Keratinocyte (primary cell): ENCODE results near the gene SEL1L. TPM values are rescaled to one million over a fixed set of nuclear protein-coding genes. Genes with fewer than 3 reads are reported as not detected.
"Not testable (repeated sequence)": the region's sequence is repeated elsewhere in the genome, so short reads cannot be mapped to it uniquely, and the experiment has no call there.

ENCODE experiments used
- DNase-seq: peaks from one replicate; pipeline ENCODE4 v3.0.0-alpha.2; 2011; ENCODE audit warnings: low read depth, missing footprints, low spot score
- FAIRE-seq: peaks from 2 replicates; lab custom pipeline; 2011; peaks lifted over from hg19 to GRCh38; lab: Jason Lieb, UNC
- H2AFZ ChIP-seq: 2 replicates; pipeline ENCODE4 v1.6.0; 2012; ENCODE audit warnings: low read length, control low read depth, inconsistent platforms; ENCODE audit not compliant: control insufficient read depth
- H3K27ac ChIP-seq: 2 replicates; pipeline ENCODE4 v1.5.1; 2011; ENCODE audit warnings: low read length; ENCODE audit not compliant: control insufficient read depth, insufficient read depth
- H3K27me3 ChIP-seq: 3 replicates; pipeline ENCODE4 v1.6.0; 2011; ENCODE audit warnings: low read length; ENCODE audit not compliant: control insufficient read depth, insufficient read depth; ENCODE audit errors: extremely low read depth
- H3K36me3 ChIP-seq, 2 experiments: 2 replicates in 1 of 2; 3 replicates in 1 of 2; pipeline ENCODE4 v1.5.1; 2011; ENCODE audit warnings: low read length in 2 of 2, mild to moderate bottlenecking in 1 of 2; ENCODE audit not compliant: control insufficient read depth in 2 of 2, insufficient read depth in 2 of 2; ENCODE audit errors: extremely low read depth in 1 of 2
- H3K4me1 ChIP-seq: 3 replicates; pipeline ENCODE4 v1.5.1; 2011; ENCODE audit warnings: low read length; ENCODE audit not compliant: control insufficient read depth, insufficient read depth; ENCODE audit errors: extremely low read depth
- H3K4me2 ChIP-seq: 3 replicates; pipeline ENCODE4 v1.6.0; 2011; ENCODE audit warnings: low read depth, low read length; ENCODE audit not compliant: control insufficient read depth, insufficient read depth; ENCODE audit errors: extremely low read depth
- H3K4me3 ChIP-seq, 3 experiments: fragments of 200-600 bp in 1 of 3; sonication (generic) in 1 of 3; 2 replicates in 2 of 3; 3 replicates in 1 of 3; pipeline ENCODE4 v1.5.1; 2011 to 2016; ENCODE audit warnings: low read length in 3 of 3, mild to moderate bottlenecking in 3 of 3, control low read depth in 2 of 3, inconsistent platforms in 1 of 3, low read depth in 1 of 3, mixed read lengths in 1 of 3, mixed run types in 1 of 3, moderate library complexity in 1 of 3; ENCODE audit not compliant: control insufficient read depth in 2 of 3, insufficient read depth in 2 of 3; ENCODE audit errors: extremely low read depth in 1 of 3
- H3K79me2 ChIP-seq: 2 replicates; pipeline ENCODE4 v1.6.0; 2012; ENCODE audit warnings: low read length; ENCODE audit not compliant: control insufficient read depth, insufficient read depth
- H3K9ac ChIP-seq: 3 replicates; pipeline ENCODE4 v1.6.0; 2011; ENCODE audit warnings: low read length; ENCODE audit not compliant: control insufficient read depth, insufficient read depth; ENCODE audit errors: extremely low read depth
- H3K9me1 ChIP-seq: 3 replicates; pipeline ENCODE4 v1.6.0; 2011; ENCODE audit warnings: low read length; ENCODE audit not compliant: control insufficient read depth, insufficient read depth; ENCODE audit errors: extremely low read depth
- H3K9me3 ChIP-seq: 2 replicates; pipeline ENCODE4 v1.5.1; 2012; ENCODE audit warnings: low read depth, low read length; ENCODE audit not compliant: control insufficient read depth
- H4K20me1 ChIP-seq: 3 replicates; pipeline ENCODE4 v1.6.0; 2011; ENCODE audit warnings: low read length; ENCODE audit not compliant: control insufficient read depth, insufficient read depth; ENCODE audit errors: extremely low read depth
- CTCF ChIP-seq, 3 experiments: IDR thresholded peaks in 1 of 3; conservative IDR thresholded peaks in 1 of 3; optimal IDR thresholded peaks in 1 of 3; 2 replicates in 2 of 3; 3 replicates in 1 of 3; pipeline versions ENCODE3 to v1.5.1; 2011; ENCODE audit warnings: low read length in 3 of 3, mild to moderate bottlenecking in 3 of 3, moderate library complexity in 2 of 3, control low read depth in 1 of 3, inconsistent platforms in 1 of 3; ENCODE audit not compliant: insufficient read depth in 2 of 3; ENCODE audit errors: extremely low read depth in 1 of 3
- EZH2 ChIP-seq: IDR thresholded peaks from one replicate; pipeline ENCODE4 v1.6.1; 2012; ENCODE audit warnings: inconsistent platforms, mild to moderate bottlenecking, low read length, moderate library complexity
- dilution Hi-C: fragments of 300-500 bp; cut with MboI; formaldehyde crosslinking; loops from one replicate; pipeline ENCODE4 v1.7.0; 2020; ENCODE audit warnings: low sequenced_read_pairs; ENCODE audit not compliant: extremely low pct_ligation_motif_present
- polyA plus RNA-seq, 5 experiments: library from polyadenylated mRNA; depleted of rRNA in 3 of 5; stranded (reverse) in 3 of 5; stranded (forward) in 1 of 5; unstranded in 1 of 5; fragments of >200 nt; gene quantifications; 1 replicate in 1 of 5; 2 replicates in 3 of 5; 3 replicates in 1 of 5; pipeline versions ENCODE4 v1.2.1 to v1.2.3, GENCODE V29; 2011 to 2012; ENCODE audit warnings: missing spikeins in 2 of 5, low read depth in 1 of 5, low replicate concordance in 1 of 5

Gene SEL1L
- polyA plus RNA-seq, 1 donor (not counting 4 experiments of a cell fraction or from before 2014, with no cell fraction given) = 19.7 TPM

GRCh38 chr14:81464253-81465002 is 69.2 kb downstream of the SEL1L start:
- Histone ChIP-seq H3K9ac (peak overlapping the region; percentile 53), H3K9me1 (no peaks in the 10 kb centered on the region)
- dilution Hi-C loops = no loop called here

GRCh38 chr14:81462356-81462755 is 71.3 kb downstream of the SEL1L start:
- FAIRE-seq, H4K20me1 ChIP-seq, H3K27ac ChIP-seq, H3K9ac ChIP-seq, H3K4me3 ChIP-seq, H2AFZ ChIP-seq, H3K4me2 ChIP-seq, H3K36me3 ChIP-seq, H3K4me1 ChIP-seq, H3K9me3 ChIP-seq, H3K27me3 ChIP-seq, DNase-seq, dilution Hi-C loops, H3K79me2 ChIP-seq, H3K9me1 ChIP-seq: not testable (repeated sequence)

More at GRCh38 chr14:81464253-81465002, 69.2 kb downstream of the SEL1L start:
- no peak for TF ChIP-seq EZH2
- TF ChIP-seq CTCF (optimal IDR thresholded peaks at IDR 0.05 in 1 of 3, IDR thresholded peaks at IDR 0.05 in 1 of 3, conservative IDR thresholded peaks at IDR 0.05 in 1 of 3; ENCODE audit: extremely low read depth in 1 of 3, insufficient read depth in 2 of 3, low read length in 3 of 3) = peak; percentile 60 to 84 (median 67)
- Histone ChIP-seq H4K20me1 (no peaks in the 10 kb centered on the region), H3K9me3 (no peaks in the 10 kb centered on the region), H2AFZ (peak overlapping the region; percentile 100), H3K4me3 (peak overlapping the region; percentile 19 to 75 (median 71)), H3K27ac (no peak overlapping the region), H3K36me3 (no peaks in the 10 kb centered on the region), H3K4me2 (peak overlapping the region; percentile 97), H3K27me3 (no peaks in the 10 kb centered on the region), H3K79me2 (no peaks in the 10 kb centered on the region), H3K4me1 (peaks cover 8% of the 10 kb centered on the region)
- FAIRE-seq (no peak), DNase-seq (no peak)
